Dendritic cell treated with granulocyte-macrophage colony-stimulating factor and Interleukin-4, amounts not matched to agents 40 ng/mL and 50 ng/mL, for 4 days (primary cell): Measurements from ENCODE around the gene LCMT2.

Source experiments
- H3K27ac Mint-ChIP-seq: one replicate; pipeline ENCODE4 v1.8.0; 2022; ENCODE audit warnings: mild to moderate bottlenecking, mixed read lengths
- H3K27me3 Mint-ChIP-seq: one replicate; pipeline ENCODE4 v1.8.0; 2022; ENCODE audit warnings: mild to moderate bottlenecking, mixed read lengths
- H3K36me3 Mint-ChIP-seq: one replicate; pipeline ENCODE4 v1.8.0; 2022; ENCODE audit warnings: low read depth, mixed read lengths
- H3K4me1 Mint-ChIP-seq: one replicate; pipeline ENCODE4 v1.8.0; 2022; ENCODE audit warnings: low read depth, mixed read lengths
- H3K4me3 Mint-ChIP-seq: one replicate; pipeline ENCODE4 v1.8.0; 2022; ENCODE audit warnings: mild to moderate bottlenecking, moderate library complexity, mixed read lengths
- H3K9me3 Mint-ChIP-seq: one replicate; pipeline ENCODE4 v1.8.0; 2022; ENCODE audit warnings: mixed read lengths
- intact Hi-C: fragments of 100-400 bp; cut with micrococcal nuclease; formaldehyde crosslinking; loops from one replicate; pipeline ENCODE4 v1.15.0; 2022

Gene LCMT2, protein sequence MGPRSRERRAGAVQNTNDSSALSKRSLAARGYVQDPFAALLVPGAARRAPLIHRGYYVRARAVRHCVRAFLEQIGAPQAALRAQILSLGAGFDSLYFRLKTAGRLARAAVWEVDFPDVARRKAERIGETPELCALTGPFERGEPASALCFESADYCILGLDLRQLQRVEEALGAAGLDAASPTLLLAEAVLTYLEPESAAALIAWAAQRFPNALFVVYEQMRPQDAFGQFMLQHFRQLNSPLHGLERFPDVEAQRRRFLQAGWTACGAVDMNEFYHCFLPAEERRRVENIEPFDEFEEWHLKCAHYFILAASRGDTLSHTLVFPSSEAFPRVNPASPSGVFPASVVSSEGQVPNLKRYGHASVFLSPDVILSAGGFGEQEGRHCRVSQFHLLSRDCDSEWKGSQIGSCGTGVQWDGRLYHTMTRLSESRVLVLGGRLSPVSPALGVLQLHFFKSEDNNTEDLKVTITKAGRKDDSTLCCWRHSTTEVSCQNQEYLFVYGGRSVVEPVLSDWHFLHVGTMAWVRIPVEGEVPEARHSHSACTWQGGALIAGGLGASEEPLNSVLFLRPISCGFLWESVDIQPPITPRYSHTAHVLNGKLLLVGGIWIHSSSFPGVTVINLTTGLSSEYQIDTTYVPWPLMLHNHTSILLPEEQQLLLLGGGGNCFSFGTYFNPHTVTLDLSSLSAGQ

DNA sequence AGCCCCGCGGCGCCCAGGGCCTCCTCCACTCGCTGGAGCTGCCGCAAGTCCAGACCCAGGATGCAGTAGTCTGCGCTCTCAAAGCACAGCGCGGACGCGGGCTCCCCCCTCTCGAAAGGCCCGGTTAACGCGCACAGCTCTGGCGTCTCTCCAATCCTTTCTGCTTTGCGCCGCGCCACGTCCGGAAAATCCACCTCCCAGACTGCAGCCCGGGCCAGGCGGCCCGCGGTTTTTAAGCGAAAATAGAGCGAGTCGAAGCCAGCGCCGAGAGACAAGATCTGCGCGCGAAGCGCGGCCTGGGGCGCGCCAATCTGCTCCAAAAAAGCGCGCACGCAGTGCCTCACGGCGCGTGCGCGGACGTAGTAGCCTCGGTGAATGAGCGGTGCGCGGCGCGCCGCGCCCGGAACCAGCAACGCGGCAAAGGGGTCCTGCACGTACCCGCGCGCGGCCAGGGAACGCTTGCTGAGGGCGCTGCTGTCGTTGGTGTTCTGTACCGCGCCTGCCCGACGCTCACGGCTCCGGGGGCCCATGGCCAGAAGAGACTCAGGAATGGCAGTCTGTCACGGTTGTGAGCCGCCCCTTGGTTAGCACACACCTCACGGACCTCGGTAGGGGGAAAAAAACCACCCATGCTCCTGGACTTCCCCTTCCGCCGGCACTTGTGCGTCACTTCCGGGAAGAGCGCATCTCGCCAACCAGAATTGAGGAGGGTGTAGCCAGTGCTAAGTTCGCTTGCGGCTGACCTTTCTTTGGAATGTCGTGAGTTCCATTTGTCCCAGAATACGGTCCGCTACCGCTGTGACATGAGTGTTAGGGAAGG, at the start of gene LCMT2:
LCMT2 (minus strand) TSS at position 614 of the 820 bp plus-strand sequence; CDS start at position 530, 84 bp downstream.
- intact Hi-C loops, result loop anchor here (5.0 kb wide), 1 partner anchor 42 kb away; the partner anchor contains the start of genes TUBGCP4 and ZSCAN29
- Mint-ChIP-seq H3K27me3 (peaks cover 3% of the 10 kb centered on the region), H3K9me3 (no peaks in the 10 kb centered on the region), H3K4me3 (peak within 1 kb of the TSS; percentile 87), H3K36me3 (peaks cover 8% of the 10 kb centered on the region), H3K27ac (peak within 1 kb of the TSS; percentile 90), H3K4me1 (peaks cover 10% of the 10 kb centered on the region)

DNA sequence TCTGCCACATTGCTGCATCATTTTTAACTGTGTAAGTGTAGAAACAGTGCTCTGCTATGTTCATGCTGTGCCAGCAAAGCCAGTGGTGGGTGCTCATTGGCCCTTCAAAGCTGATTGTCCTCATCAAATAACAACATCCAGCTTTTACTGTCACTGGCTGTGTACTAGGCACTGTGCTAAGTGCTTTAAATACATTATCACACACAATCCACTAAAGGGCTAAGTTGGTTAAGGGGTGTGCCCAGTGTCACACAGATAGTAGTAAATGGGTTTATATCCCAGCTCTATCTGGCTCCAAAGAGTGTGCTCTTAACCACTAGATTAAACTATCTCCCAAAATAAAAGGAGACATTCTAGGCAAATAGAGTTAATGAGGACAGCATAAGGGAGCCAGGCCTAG, 48.2 kb upstream of the LCMT2 start:
- Mint-ChIP-seq H3K4me1 (no peaks in the 10 kb centered on the region), H3K27ac (no peak overlapping the region), H3K27me3 (no peaks in the 10 kb centered on the region), H3K9me3 (no peaks in the 10 kb centered on the region), H3K36me3 (peaks cover 59% of the 10 kb centered on the region), H3K4me3 (no peak overlapping the region)
- intact Hi-C loops, result no loop called here

DNA sequence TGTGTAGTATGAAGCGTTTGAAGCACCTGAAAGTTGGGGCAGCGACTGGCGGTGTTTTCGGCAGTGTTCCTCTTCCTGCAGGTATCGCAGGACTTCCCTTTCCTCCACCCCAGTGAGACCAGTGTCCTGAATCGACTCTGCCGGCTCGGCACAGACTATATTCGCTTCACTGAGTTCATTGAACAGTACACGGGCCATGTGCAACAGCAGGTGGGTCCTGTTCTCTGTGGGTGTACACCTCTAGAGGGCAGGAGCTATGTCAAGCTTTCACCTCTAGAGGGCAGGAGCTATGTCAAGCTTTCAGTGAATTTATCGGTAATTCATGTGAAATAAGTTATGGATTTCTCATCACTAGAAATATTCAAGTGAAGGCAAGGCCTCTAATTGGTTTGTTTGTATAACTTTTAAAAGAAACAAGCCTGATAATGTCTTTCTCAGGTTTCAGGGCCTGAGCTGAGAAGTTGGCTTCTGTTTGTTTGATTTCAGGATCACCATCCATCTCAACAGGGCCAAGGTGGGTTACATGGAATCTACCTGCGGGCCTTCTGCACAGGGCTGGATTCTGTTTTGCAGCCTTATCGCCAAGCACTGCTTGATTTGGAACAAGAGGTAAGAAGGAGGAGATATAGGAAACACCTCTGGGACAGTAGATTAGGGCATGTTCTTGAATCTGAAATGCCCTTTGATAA, 45.8 kb upstream of the LCMT2 start:
- H3K4me1 Mint-ChIP-seq, result peaks cover 17% of the 10 kb centered on the region
- H3K9me3 Mint-ChIP-seq, result no peaks in the 10 kb centered on the region
- no peak overlapping the region for H3K27ac Mint-ChIP-seq
- H3K36me3 Mint-ChIP-seq, result peaks cover 43% of the 10 kb centered on the region
- no peak overlapping the region for H3K4me3 Mint-ChIP-seq
- intact Hi-C loops, result no loop called here
- H3K27me3 Mint-ChIP-seq, result no peaks in the 10 kb centered on the region

DNA sequence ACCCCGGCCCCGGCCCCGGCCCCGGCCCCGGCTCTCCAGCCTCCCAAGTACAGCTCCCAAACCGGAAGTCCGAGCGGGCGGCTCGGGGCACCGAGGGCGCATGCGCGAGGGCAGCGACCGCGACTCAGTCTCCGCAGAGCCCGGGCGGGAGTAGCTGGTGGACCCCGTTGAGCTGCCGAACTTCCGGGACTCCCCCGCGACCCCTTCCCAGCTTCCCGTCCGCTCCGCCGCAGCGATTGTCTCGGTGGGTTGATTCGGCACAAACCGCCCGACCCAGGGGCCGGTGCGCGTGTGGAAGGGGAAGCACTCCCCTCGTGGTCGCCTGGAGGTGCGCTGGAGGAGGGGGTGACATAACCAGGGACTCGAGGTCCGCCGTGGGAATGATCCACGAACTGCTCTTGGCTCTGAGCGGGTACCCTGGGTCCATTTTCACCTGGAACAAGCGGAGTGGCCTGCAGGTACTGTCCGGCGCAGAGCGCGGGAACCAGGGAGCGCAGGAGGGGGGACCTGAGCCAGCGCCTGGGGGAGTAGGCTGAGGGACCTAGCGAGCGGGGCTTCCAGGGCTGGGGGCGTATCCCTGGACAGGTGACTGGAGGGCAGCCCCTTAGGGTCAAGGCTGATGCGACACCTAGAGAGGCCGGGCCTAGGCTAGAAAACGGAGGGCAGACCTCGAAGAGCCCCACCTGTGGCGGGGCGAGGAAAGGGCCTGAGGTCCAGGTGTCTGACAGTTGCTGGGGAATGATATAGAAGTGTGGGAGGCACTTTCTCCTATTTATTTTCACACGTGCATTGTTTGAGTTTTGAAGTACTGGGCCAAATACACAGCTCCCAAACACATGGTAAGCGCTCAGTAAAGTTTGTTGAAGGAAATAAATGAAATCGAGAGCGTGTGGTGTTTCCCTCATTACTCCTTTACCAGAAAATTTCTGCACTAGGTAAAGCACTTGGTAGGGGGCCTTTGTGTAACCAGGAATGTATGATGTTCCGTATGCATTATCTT, 40.9 kb upstream of the LCMT2 start, which contains the start of the genes TUBGCP4 and ZSCAN29:
TUBGCP4 (plus strand) TSS at position 127 of the 1,000 bp plus-strand sequence; CDS start at position 381, 254 bp downstream.
ZSCAN29 (minus strand) TSS at position 69 of the 1,000 bp plus-strand sequence. CDS start 1,130 bp downstream, outside the sequence.
- peaks cover 51% of the 10 kb centered on the region for H3K36me3 Mint-ChIP-seq
- H3K4me3 Mint-ChIP-seq, result peak within 1 kb of the TSS; percentile 94
- no peaks in the 10 kb centered on the region for H3K9me3 Mint-ChIP-seq
- peaks cover 52% of the 10 kb centered on the region for H3K4me1 Mint-ChIP-seq
- H3K27me3 Mint-ChIP-seq, result no peaks in the 10 kb centered on the region
- intact Hi-C loops, result loop anchor here (5.0 kb wide), 1 partner anchor 39 kb away; the partner anchor contains the start of gene LCMT2
- H3K27ac Mint-ChIP-seq, result peak within 1 kb of the TSS; percentile 88

DNA sequence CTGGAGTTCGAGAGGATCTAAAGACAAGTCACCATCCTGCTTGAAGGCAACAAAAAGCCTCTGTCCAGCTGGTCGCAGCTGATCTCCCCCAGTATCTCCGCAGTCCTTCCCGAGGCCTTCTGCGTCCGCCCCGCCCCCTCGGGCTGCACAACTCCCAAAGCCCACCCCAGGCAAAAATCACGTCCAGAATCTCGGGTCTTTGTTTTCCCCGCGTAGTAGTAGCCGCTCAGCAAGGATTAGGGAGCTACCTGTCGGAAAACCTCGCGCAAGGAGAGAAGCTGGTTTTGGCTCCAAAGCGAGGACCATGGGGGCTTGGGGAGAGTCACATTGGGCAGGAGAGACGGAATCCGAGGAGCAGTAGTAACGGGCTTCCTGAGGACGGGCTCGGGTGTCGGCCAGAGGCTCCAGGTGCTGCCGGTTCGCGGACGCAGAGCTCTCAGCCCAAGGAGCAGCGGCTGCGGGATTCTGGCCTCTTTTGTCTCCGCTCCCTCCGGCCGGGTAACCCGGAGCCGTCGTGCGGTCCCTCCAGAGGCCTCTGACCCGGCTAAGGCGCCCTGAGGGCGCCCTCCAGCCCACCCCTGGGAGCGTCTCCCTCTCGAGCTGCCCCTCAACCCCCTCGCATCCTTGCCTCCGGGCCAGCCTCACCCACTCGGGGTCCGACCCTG, 40.1 kb upstream of the LCMT2 start:
- no peaks in the 10 kb centered on the region for H3K27me3 Mint-ChIP-seq
- H3K27ac Mint-ChIP-seq, result peak overlapping the region; percentile 88
- H3K9me3 Mint-ChIP-seq, result no peaks in the 10 kb centered on the region
- intact Hi-C loops, result loop anchor here (5.0 kb wide), 1 partner anchor 38 kb away; the partner anchor contains the start of gene LCMT2
- H3K4me3 Mint-ChIP-seq, result peak overlapping the region; percentile 94
- H3K36me3 Mint-ChIP-seq, result peaks cover 57% of the 10 kb centered on the region
- H3K4me1 Mint-ChIP-seq, result peaks cover 58% of the 10 kb centered on the region

DNA sequence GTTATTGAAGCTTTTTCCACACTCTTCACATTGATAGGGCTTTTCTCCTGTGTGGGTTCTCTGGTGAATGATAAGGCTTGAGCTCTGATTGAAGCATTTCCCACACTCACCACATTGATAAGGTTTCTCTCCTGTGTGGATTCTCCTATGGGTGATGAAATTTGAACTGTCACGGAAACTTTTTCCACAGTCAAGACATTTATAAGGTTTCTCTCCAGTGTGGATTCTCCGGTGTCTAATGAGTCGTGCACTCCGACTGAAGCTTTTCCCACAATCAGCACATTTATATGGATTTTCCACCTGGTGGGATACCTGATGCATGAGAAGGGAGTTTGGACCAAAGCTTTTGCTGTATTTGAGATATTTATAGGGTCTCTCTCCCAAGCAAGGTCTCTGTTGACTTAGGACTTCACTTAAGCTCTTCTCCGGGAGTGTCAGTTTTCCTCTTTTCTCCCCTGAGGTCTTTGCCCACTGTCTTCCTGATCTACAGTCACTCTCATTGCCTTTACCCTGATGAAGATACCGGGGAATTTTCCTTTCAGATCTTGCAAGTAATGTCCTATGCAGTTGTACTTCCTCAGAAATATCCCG, 31.0 kb upstream of the LCMT2 start:
- peaks cover 69% of the 10 kb centered on the region for H3K9me3 Mint-ChIP-seq
- intact Hi-C loops, result no loop called here
- H3K4me1 Mint-ChIP-seq, result peaks cover 23% of the 10 kb centered on the region
- H3K36me3 Mint-ChIP-seq, result peaks cover 88% of the 10 kb centered on the region
- no peak overlapping the region for H3K27ac Mint-ChIP-seq
- H3K27me3 Mint-ChIP-seq, result no peaks in the 10 kb centered on the region
- no peak overlapping the region for H3K4me3 Mint-ChIP-seq

DNA sequence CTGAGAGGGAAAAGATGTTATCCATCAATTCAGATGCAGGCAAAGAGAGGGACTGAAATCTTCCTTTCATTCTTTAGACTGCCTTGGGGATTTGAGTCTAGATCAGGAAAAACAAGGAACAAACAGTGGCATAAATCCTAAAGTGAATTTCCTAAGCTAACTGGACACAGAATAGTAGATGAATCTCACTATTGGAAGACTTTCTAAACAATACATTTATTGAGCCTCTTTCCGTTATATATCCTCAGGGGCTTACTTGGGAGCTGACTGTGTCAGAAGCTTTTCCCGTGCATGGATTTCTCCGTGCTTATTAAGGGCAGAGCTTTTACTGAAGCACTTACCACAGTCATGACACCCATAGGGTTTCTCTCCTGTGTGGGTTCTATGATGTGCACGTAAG, 30.4 kb upstream of the LCMT2 start:
- intact Hi-C loops, result no loop called here
- H3K4me3 Mint-ChIP-seq, result no peak overlapping the region
- H3K4me1 Mint-ChIP-seq, result peaks cover 17% of the 10 kb centered on the region
- H3K9me3 Mint-ChIP-seq, result peaks cover 69% of the 10 kb centered on the region
- H3K27ac Mint-ChIP-seq, result no peak overlapping the region
- peaks cover 84% of the 10 kb centered on the region for H3K36me3 Mint-ChIP-seq
- H3K27me3 Mint-ChIP-seq, result no peaks in the 10 kb centered on the region

DNA sequence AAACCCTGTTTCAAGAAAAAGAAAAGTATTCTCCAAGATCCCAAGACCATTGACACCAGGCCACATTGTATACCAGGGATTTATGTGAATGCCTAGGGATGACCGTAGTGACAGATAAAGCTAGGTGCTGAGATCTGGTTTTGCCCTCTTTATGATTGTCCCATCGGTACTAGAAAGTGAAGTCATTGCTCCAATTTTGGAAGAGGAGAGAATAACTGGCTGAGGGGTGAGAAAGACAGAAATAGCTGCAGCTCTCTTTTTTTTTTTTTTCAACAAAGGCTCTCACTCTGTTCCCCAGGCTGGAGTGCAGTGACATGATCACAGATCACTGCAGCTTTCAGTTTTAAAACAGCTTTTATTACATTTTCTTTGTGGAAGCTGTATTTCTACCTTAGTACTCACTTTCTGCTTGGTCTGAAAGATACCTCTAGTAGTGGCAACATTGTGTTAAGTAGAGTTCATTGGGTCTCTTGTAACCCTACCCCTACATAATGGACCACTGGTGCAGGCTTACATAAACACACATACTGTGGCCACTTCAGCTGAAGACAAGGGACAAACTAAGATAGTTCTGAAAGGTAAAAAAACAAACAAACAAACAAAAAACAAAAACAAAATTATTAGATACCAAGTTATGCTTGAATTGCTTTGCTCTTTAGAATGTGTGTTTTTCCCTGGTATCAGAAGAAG, 22.5 kb upstream of the LCMT2 start:
- H3K4me3 Mint-ChIP-seq, result no peak overlapping the region
- no peaks in the 10 kb centered on the region for H3K27me3 Mint-ChIP-seq
- H3K4me1 Mint-ChIP-seq, result peaks cover 6% of the 10 kb centered on the region
- H3K36me3 Mint-ChIP-seq, result peaks cover 28% of the 10 kb centered on the region
- intact Hi-C loops, result no loop called here
- no peaks in the 10 kb centered on the region for H3K9me3 Mint-ChIP-seq
- H3K27ac Mint-ChIP-seq, result no peak overlapping the region

DNA sequence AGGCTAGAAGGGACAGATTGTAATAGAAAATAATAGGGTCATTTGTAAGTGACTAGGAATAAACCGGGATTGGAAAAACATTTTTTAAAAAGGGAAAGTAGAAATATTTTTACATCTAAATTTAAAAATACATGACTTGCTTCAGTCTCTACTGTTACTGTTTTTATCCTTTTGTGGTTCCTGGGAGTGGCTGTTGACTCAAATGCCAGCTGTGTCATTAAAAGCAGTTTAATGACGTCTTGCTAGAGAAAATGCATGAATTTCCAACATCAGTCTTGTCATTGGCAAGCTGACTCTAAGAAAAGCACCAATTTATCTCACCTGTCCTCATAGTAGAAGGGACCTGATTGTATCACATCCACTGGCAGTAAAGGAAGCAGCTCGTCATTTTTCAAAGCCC, 16.7 kb upstream of the LCMT2 start:
- intact Hi-C loops, result no loop called here
- H3K27me3 Mint-ChIP-seq, result no peaks in the 10 kb centered on the region
- H3K27ac Mint-ChIP-seq, result no peak overlapping the region
- no peaks in the 10 kb centered on the region for H3K9me3 Mint-ChIP-seq
- H3K4me1 Mint-ChIP-seq, result no peaks in the 10 kb centered on the region
- peaks cover 10% of the 10 kb centered on the region for H3K36me3 Mint-ChIP-seq
- no peak overlapping the region for H3K4me3 Mint-ChIP-seq

DNA sequence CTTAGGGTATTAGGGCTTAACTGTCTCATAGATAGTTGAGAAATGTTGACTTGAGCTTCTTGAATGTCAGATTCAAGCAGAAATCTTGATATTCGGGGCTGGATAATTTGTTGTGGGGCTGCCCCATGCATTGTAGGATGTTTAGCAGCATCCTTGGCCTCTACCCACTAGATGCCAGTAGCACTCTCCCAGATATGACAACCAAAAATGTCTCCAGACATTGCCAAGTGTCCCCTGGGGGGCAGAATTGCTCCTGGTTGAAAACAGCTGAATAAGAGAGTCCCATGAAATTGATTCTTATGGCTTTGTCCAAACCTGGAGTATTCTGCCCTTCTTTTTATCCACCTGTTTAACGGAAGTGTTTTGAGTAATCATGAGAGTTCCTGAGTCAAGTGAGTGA, 15.9 kb upstream of the LCMT2 start:
- Mint-ChIP-seq H3K36me3 (peaks cover 8% of the 10 kb centered on the region), H3K27me3 (no peaks in the 10 kb centered on the region), H3K27ac (no peak overlapping the region), H3K9me3 (no peaks in the 10 kb centered on the region), H3K4me3 (no peak overlapping the region), H3K4me1 (no peaks in the 10 kb centered on the region)
- intact Hi-C loops, result no loop called here

DNA sequence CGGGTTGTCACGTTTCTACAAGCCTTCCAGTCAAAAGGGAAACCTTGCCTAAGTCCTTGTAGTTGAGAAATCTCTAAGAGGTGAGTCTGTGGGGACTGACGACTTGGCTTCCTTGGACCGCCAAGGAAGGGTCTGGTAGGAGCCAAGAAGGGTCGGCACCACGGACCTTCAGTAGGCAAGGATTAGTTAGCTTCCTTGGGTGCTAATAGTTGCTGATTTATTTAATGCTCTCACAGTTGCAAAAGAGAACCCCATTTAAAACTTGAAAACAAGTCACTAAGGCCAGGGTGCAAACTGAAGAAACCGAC, 361 bp upstream of the LCMT2 start:
- Mint-ChIP-seq H3K27ac (peak overlapping the region; percentile 90), H3K4me3 (peak overlapping the region; percentile 87), H3K4me1 (peaks cover 10% of the 10 kb centered on the region), H3K36me3 (peaks cover 8% of the 10 kb centered on the region), H3K9me3 (no peaks in the 10 kb centered on the region), H3K27me3 (peaks cover 3% of the 10 kb centered on the region)
- intact Hi-C loops, result loop anchor here (5.0 kb wide), 1 partner anchor 42 kb away; the partner anchor contains the start of genes TUBGCP4 and ZSCAN29
